Endothelial cell of umbilical vein (primary cell): ENCODE measurements around the gene SLC25A21. TPM values are rescaled to one million over a fixed set of nuclear protein-coding genes. Genes with fewer than 3 reads are reported as not detected.

Source experiments
- BruUV-seq: library from RNA; stranded (reverse); fragments of 400-500 nt; replicated peaks from 2 replicates; lab custom pipeline; 2021; lab: Mats Ljungman, UMichigan
- CTCF ChIA-PET: fragments of 300-600, 350-600 bp; sonication (Branson Sonifier 250); formaldehyde crosslinking; loops from one replicate; lab custom pipeline; 2021; ENCODE audit warnings: antibody characterized with exemption, inconsistent platforms; lab: Charles Lee
- POLR2A ChIA-PET: fragments of 300-600, 350-600 bp; sonication (Branson Sonifier 250); formaldehyde crosslinking; loops from one replicate; lab custom pipeline; 2021; ENCODE audit warnings: antibody characterized with exemption, inconsistent platforms; lab: Charles Lee
- DNase-seq: peaks from one replicate; pipeline ENCODE4 v3.0.0-alpha.2; 2011; ENCODE audit warnings: low read depth, low spot score
- FAIRE-seq: peaks from 2 replicates; lab custom pipeline; 2011; peaks lifted over from hg19 to GRCh38; lab: Jason Lieb, UNC
- H2AFZ ChIP-seq: 2 replicates; pipeline ENCODE4 v1.6.0; 2012; ENCODE audit warnings: low read depth, low read length, control low read depth, inconsistent platforms
- H3K27ac ChIP-seq: 2 replicates; pipeline ENCODE4 v1.5.1; 2011; ENCODE audit warnings: low read depth, mild to moderate bottlenecking, control low read depth, low read length, moderate library complexity; ENCODE audit not compliant: insufficient read depth
- H3K27me3 ChIP-seq, 2 experiments: 2 replicates each; pipeline versions ENCODE4 v1.6.0 to v1.6.1; 2011; ENCODE audit warnings: low read length in 2 of 2, mixed read lengths in 1 of 2; ENCODE audit not compliant: control insufficient read depth in 2 of 2, insufficient read depth in 2 of 2
- H3K36me3 ChIP-seq, 2 experiments: 2 replicates in 1 of 2; 3 replicates in 1 of 2; pipeline ENCODE4 v1.5.1; 2011; ENCODE audit warnings: low read length in 2 of 2, mild to moderate bottlenecking in 1 of 2, moderate library complexity in 1 of 2; ENCODE audit not compliant: control insufficient read depth in 2 of 2, insufficient read depth in 2 of 2; ENCODE audit errors: extremely low read depth in 1 of 2
- H3K4me1 ChIP-seq: 3 replicates; pipeline ENCODE4 v1.5.1; 2011; ENCODE audit warnings: mild to moderate bottlenecking, low read length; ENCODE audit not compliant: control insufficient read depth, insufficient read depth; ENCODE audit errors: extremely low read depth
- H3K4me2 ChIP-seq: 2 replicates; pipeline ENCODE4 v1.6.1; 2011; ENCODE audit warnings: low read length, control low read depth, mixed read lengths; ENCODE audit not compliant: insufficient read depth
- H3K4me3 ChIP-seq, 3 experiments: fragments of 200-600 bp in 1 of 3; sonication (generic), shearing (Covaris generic) in 1 of 3; replicated peaks in 1 of 3; 2 replicates each; pipeline ENCODE4 v1.5.1; 2011 to 2016; ENCODE audit warnings: control low read depth in 3 of 3, low read length in 3 of 3, mild to moderate bottlenecking in 2 of 3, inconsistent platforms in 1 of 3, low read depth in 1 of 3, moderate library complexity in 1 of 3; ENCODE audit not compliant: insufficient read depth in 1 of 3
- H3K79me2 ChIP-seq: 2 replicates; pipeline ENCODE4 v1.6.0; 2012; ENCODE audit warnings: low read length, inconsistent platforms; ENCODE audit not compliant: control insufficient read depth, insufficient read depth
- H3K9ac ChIP-seq: replicated peaks from 2 replicates; pipeline ENCODE3; 2011; ENCODE audit warnings: low read length, control low read depth; ENCODE audit not compliant: insufficient read depth; ENCODE audit errors: extremely low read depth
- H3K9me1 ChIP-seq: replicated peaks from 3 replicates; pipeline ENCODE4 v1.6.0; 2011; ENCODE audit warnings: mild to moderate bottlenecking, low read length; ENCODE audit not compliant: control insufficient read depth, insufficient read depth; ENCODE audit errors: extremely low read depth
- H3K9me3 ChIP-seq: replicated peaks from 2 replicates; pipeline ENCODE4 v1.5.1; 2012; ENCODE audit warnings: low read length, inconsistent platforms; ENCODE audit not compliant: control insufficient read depth, insufficient read depth
- H4K20me1 ChIP-seq: replicated peaks from 2 replicates; pipeline ENCODE3; 2011; ENCODE audit warnings: mild to moderate bottlenecking, low read length; ENCODE audit not compliant: control insufficient read depth, insufficient read depth; ENCODE audit errors: extremely low read depth
- CTCF ChIP-seq, 2 donors: IDR thresholded peaks; 1 replicate in 1 of 2; 2 replicates in 1 of 2; pipeline ENCODE4 v1.5.1; 2011; ENCODE audit warnings: low read length in 2 of 2, mild to moderate bottlenecking in 2 of 2, moderate library complexity in 2 of 2, control low read depth in 1 of 2, inconsistent platforms in 1 of 2, low read depth in 1 of 2; ENCODE audit not compliant: insufficient read depth in 1 of 2; ENCODE audit errors: extremely low read depth in 1 of 2
- EZH2 ChIP-seq: IDR thresholded peaks from 2 replicates; pipeline ENCODE4 v1.6.1; 2012; ENCODE audit warnings: borderline replicate concordance, low read depth, mild to moderate bottlenecking, moderate library complexity, low read length, inconsistent platforms; ENCODE audit not compliant: severe bottlenecking
- FOS ChIP-seq: IDR thresholded peaks from 2 replicates; pipeline ENCODE4 v1.6.1; 2011; ENCODE audit warnings: mild to moderate bottlenecking, low read length, moderate library complexity, borderline replicate concordance; ENCODE audit not compliant: insufficient read depth
- GATA2 ChIP-seq: IDR thresholded peaks from 2 replicates; pipeline ENCODE4 v1.7.0; 2011; ENCODE audit warnings: low read depth, mild to moderate bottlenecking, moderate library complexity, mixed read lengths, low read length; ENCODE audit not compliant: insufficient read length, insufficient read depth
- JUN ChIP-seq: IDR thresholded peaks from 2 replicates; pipeline ENCODE4 v1.6.1; 2011; ENCODE audit warnings: borderline replicate concordance, low read depth; ENCODE audit not compliant: insufficient read length, insufficient read depth
- MAX ChIP-seq: IDR thresholded peaks from 2 replicates; pipeline ENCODE4 v1.6.1; 2011; ENCODE audit not compliant: insufficient read depth, insufficient read length
- MYC ChIP-seq: IDR thresholded peaks from one replicate; pipeline ENCODE4 v1.6.1; 2011; ENCODE audit warnings: mild to moderate bottlenecking, low read depth, low read length
- POLR2A ChIP-seq: IDR thresholded peaks from 2 replicates; pipeline ENCODE4 v1.6.1; 2012; ENCODE audit warnings: low read depth, mild to moderate bottlenecking, control low read depth, low read length
- POLR2AphosphoS5 ChIP-seq: IDR thresholded peaks from 2 replicates; pipeline ENCODE4 v1.6.1; 2012; ENCODE audit warnings: low read depth, mild to moderate bottlenecking, control low read depth, low read length, moderate library complexity; ENCODE audit not compliant: insufficient read depth
- dilution Hi-C: fragments of 300-500 bp; cut with MboI; formaldehyde crosslinking; loops from one replicate; pipeline ENCODE4 v1.15.0; 2019; ENCODE audit warnings: low sequenced_read_pairs; ENCODE audit not compliant: extremely low pct_ligation_motif_present
- intact Hi-C: fragments of 100-400 bp; cut with micrococcal nuclease; formaldehyde crosslinking; loops from one replicate; pipeline ENCODE4 v1.10.0; 2022
- polyA plus RNA-seq, 4 experiments: library from polyadenylated mRNA; depleted of rRNA in 3 of 4; stranded (reverse) in 3 of 4; unstranded in 1 of 4; fragments of >200 nt; gene quantifications; 2 replicates each; pipeline versions ENCODE4 v1.2.1 to v1.2.3, GENCODE V29; 2011 to 2012; ENCODE audit warnings: missing spikeins in 1 of 4
- total RNA-seq: library from RNA; stranded (reverse); gene quantifications from 2 replicates; pipeline ENCODE4 v1.2.3, GENCODE V29; 2021

Gene SLC25A21
- total and polyA plus RNA-seq, 2 donors (not counting 3 experiments of a cell fraction or from before 2014, with no cell fraction given) = 0.98 to 1.4 TPM

GRCh38 chr14:37143475-37143874, 28.9 kb downstream of the SLC25A21 start:
- TF ChIP-seq EZH2 (no peak), GATA2 (no peak), POLR2A (no peak), MYC (no peak), CTCF (IDR thresholded peaks at IDR 0.05; ENCODE audit: extremely low read depth in 1 of 2, insufficient read depth in 1 of 2, low read depth in 1 of 2, low read length in 2 of 2) (no peak), POLR2AphosphoS5 (no peak), JUN (no peak), FOS (no peak), MAX (no peak)
- dilution Hi-C loops = no loop called here
- BruUV-seq = no TSS peak

More at GRCh38 chr14:37143475-37143874, 28.9 kb downstream of the SLC25A21 start:
- Histone ChIP-seq H2AFZ (no peak overlapping the region), H3K79me2 (no peaks in the 10 kb centered on the region), H3K4me1 (no peaks in the 10 kb centered on the region), H3K9ac (no peak overlapping the region), H3K9me1 (no peaks in the 10 kb centered on the region), H3K27ac (no peak overlapping the region), H3K27me3 (no peaks in the 10 kb centered on the region), H3K9me3 (no peaks in the 10 kb centered on the region), H3K36me3 (no peaks in the 10 kb centered on the region), H3K4me2 (no peak overlapping the region), H3K4me3 (no peak overlapping the region), H4K20me1 (no peaks in the 10 kb centered on the region)
- intact Hi-C loops = no loop called here
- CTCF ChIA-PET = interaction anchor here (0.6 to 2.7 kb wide), 7 partner anchors 8 to 590 kb away, joined by 3 to 8 read pairs (median 5); no protein-coding TSS in a partner anchor
- DNase-seq (no peak), FAIRE-seq (no peak)
- POLR2A ChIA-PET = no interaction called here
